GM19023 (cell line): Measurements from ENCODE around the gene DLG1.
A peak's percentile ranks its signal among the peaks of the same experiment; 100 is the strongest.
"Not testable (repeated sequence)": the region's sequence is repeated elsewhere in the genome, so short reads cannot be mapped to it uniquely, and the experiment has no call there.

ENCODE experiments used
- ATAC-seq: cut with Tn5 transposase; IDR thresholded peaks from one replicate; pipeline ENCODE4 v1.9.1; 2021; ENCODE audit warnings: mild to moderate bottlenecking, moderate library complexity; ENCODE audit not compliant: unreplicated experiment

Gene DLG1

GRCh38 chr3:197035577-197035976 lies 262.8 kb downstream of the DLG1 start:
- ATAC-seq, result no peak

GRCh38 chr3:197034778-197035177 lies 263.6 kb downstream of the DLG1 start:
- not testable (repeated sequence) for ATAC-seq

- ATAC-seq, result not testable (repeated sequence)
These were observed 264.6 kb downstream of the DLG1 start for GRCh38 chr3:197033764-197034163.

GRCh38 chr3:197031315-197032285 lies 266.8 kb downstream of the DLG1 start:
- ATAC-seq, result no peak

GRCh38 chr3:197030379-197031314 lies 267.8 kb downstream of the DLG1 start:
- ATAC-seq, result no peak

GRCh38 chr3:197029511-197030167 lies 268.8 kb downstream of the DLG1 start, which contains the start of gene MELTF:
MELTF (minus strand) TSS chr3:197029817; CDS start chr3:197029702, 115 bp downstream.
- ATAC-seq, result peak; percentile 81

- peak; percentile 5 for ATAC-seq
These were observed 269.5 kb downstream of the DLG1 start for GRCh38 chr3:197028728-197029510.

GRCh38 chr3:197027896-197028727 lies 270.3 kb downstream of the DLG1 start:
- no peak for ATAC-seq

- no peak for ATAC-seq
These were observed 271.1 kb downstream of the DLG1 start for GRCh38 chr3:197027151-197027895.

- ATAC-seq, result no peak
These were observed 271.9 kb downstream of the DLG1 start for GRCh38 chr3:197026481-197026866.

GRCh38 chr3:197025736-197026480 lies 272.5 kb downstream of the DLG1 start:
- no peak for ATAC-seq

GRCh38 chr3:197024881-197025735 lies 273.3 kb downstream of the DLG1 start:
- no peak for ATAC-seq

- ATAC-seq, result no peak
These were observed 274.3 kb downstream of the DLG1 start for GRCh38 chr3:197023998-197024651.

- no peak for ATAC-seq
These were observed 275.0 kb downstream of the DLG1 start for GRCh38 chr3:197023241-197023997.

- ATAC-seq, result no peak
These were observed 275.8 kb downstream of the DLG1 start for GRCh38 chr3:197022405-197023231.
